ENCODE results near the gene NAPA. TPM values are rescaled to one million over a fixed set of nuclear protein-coding genes. Genes with fewer than 3 reads are reported as not detected.

The NAPA gene
- 74.0 TPM for polyA plus RNA-seq (2012; ENCODE audit: low read depth, missing spikeins)

DNA sequence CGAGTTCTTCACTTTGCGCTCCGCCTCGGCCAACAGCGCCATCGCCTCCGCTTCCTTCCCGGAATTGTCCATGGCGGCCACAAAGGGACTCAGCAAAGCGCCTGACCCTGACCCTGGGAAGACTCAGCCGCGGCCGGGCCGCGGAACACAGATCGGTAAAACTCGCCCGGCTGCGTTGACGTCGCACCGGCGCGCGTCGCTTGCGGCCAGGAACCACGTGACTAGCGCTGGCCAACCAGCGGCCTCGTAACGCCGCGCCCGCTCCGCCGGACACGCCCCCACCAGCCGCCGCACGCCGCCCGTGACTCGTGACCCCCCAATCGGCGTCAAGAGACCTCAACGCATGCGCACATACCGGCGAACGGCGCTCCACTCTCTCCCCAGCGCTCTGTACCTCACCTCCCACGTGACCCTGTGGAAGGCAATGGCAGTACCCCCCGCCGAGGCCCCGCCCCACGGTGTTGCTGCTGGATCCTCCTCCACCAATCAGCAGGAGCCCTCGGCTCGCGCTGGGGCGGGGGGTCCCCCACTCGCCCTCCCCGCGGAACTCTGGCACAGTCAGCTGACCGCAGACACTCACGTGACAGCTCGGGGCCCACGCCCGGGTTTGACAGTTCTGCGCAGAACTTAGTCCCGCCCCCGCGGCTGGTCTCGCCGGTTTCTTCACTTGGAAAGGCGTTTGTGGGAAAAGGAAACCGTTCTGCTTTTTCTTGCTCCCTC is at the start of gene NAPA:
TSS of gene NAPA (minus strand) at position 195 of the 720 bp plus-strand sequence. CDS start at position 72, 123 bp downstream.
- FAIRE-seq = peak; percentile 98
- DNase-seq (ENCODE audit: insufficient read length, low spot score) = peak; percentile 97
- peak; percentile 90 for TF ChIP-seq POLR2A (IDR thresholded peaks at IDR 0.05; ENCODE audit: low read depth, low read length)
- TF ChIP-seq PAX5 (IDR thresholded peaks at IDR 0.05; ENCODE audit: insufficient read depth, low read length, severe bottlenecking) = no peak
- no peak; the same call in 1 of the 2 replicates for TF ChIP-seq POU2F2 (IDR thresholded peaks at IDR 0.05; ENCODE audit: low read depth, low read length)
- peak; percentile 72 for TF ChIP-seq TAF1 (IDR thresholded peaks at IDR 0.05; ENCODE audit: low read depth, low read length)
- TF ChIP-seq POLR2AphosphoS5 (IDR thresholded peaks at IDR 0.05; ENCODE audit: low read depth, low read length) = peak; percentile 84
- TF ChIP-seq SPI1 (IDR thresholded peaks at IDR 0.05; ENCODE audit: low read depth, low read length) = peak; percentile 13; the same call in 1 of the 2 replicates

DNA sequence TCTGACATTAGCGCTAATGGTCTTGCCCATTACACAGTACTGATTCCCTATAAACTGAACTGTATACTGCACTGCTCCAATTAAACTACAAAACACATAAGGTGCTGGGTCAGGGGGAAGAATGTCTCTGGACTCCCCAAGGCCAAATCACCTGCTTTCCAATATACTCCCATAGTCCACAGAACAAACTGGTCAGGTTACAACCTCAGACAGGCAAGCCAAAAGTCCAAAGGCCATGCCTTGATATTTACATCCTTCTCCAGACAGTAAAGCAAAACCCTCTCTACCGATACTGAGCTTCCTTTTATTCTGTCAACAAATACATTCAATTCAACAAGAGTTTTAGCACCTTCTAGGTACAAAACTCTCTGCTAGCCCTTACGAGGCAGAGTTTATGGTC is 49.2 kb upstream of the NAPA start:
- no peak for FAIRE-seq

DNA sequence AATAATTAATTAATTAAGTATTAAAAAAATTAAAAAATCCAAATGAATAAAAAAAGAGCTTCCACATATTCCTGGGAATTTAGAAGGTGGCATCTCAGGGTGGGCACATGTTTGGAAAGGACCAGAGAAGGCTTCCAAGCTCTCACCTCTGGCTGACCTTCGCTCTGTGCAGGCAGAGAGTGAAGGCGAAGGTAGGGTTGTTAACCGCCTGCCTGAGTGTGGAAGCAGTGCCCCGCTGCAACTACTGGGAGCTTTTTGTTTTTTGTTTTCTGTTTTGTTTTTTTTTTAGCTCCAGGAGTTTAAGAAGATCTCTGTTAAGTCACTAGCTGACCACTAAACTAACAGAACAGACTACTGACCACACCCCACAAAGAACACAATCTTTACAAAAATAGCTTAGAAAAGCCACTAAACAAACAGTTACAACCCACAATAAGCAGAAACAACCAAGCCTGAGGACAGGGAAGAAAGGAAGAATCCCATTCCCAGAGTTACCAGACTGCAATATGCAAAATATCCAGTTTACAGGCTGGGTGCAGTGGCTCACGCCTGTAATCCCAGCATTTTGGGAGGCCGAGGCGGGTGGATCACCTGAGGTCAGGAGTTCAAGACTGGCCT is 46.7 kb upstream of the NAPA start:
- FAIRE-seq (no peak), DNase-seq (ENCODE audit: insufficient read length, low spot score) (no peak)
- TF ChIP-seq POLR2A (IDR thresholded peaks at IDR 0.05; ENCODE audit: low read depth, low read length) (no peak), PAX5 (IDR thresholded peaks at IDR 0.05; ENCODE audit: insufficient read depth, low read length, severe bottlenecking) (no peak), SPI1 (IDR thresholded peaks at IDR 0.05; ENCODE audit: low read depth, low read length) (no peak), POU2F2 (IDR thresholded peaks at IDR 0.05; ENCODE audit: low read depth, low read length) (no peak), POLR2AphosphoS5 (IDR thresholded peaks at IDR 0.05; ENCODE audit: low read depth, low read length) (no peak), TAF1 (IDR thresholded peaks at IDR 0.05; ENCODE audit: low read depth, low read length) (no peak)

More for the DNA sequence above, 49.2 kb upstream of the NAPA start:
- DNase-seq (ENCODE audit: insufficient read length, low spot score) = no peak
- TF ChIP-seq SPI1 (IDR thresholded peaks at IDR 0.05; ENCODE audit: low read depth, low read length) = no peak
- no peak for TF ChIP-seq PAX5 (IDR thresholded peaks at IDR 0.05; ENCODE audit: insufficient read depth, low read length, severe bottlenecking)
- no peak for TF ChIP-seq TAF1 (IDR thresholded peaks at IDR 0.05; ENCODE audit: low read depth, low read length)
- TF ChIP-seq POLR2A (IDR thresholded peaks at IDR 0.05; ENCODE audit: low read depth, low read length) = no peak
- TF ChIP-seq POU2F2 (IDR thresholded peaks at IDR 0.05; ENCODE audit: low read depth, low read length) = no peak
- TF ChIP-seq POLR2AphosphoS5 (IDR thresholded peaks at IDR 0.05; ENCODE audit: low read depth, low read length) = no peak

DNA sequence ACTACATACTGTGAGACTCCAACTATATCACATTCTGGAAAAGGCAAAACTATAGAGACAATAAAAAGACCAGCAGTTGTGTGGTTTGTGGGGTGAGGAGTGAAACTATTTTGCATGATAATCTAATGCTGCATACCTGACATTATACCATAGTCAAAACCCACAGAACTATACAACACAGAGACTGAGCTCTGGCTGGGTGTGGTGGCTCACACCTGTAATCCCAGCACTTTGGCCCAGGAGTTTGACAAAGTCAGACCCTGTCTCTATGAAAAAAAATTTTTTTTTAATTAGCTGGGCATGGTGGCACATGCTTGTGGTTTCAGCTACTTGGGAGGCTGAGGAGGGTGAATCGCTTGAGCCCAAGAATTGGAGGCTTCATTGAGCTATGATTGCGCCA is 46.1 kb upstream of the NAPA start:
- FAIRE-seq (peak; percentile 43), DNase-seq (ENCODE audit: insufficient read length, low spot score) (no peak)
- TF ChIP-seq PAX5 (IDR thresholded peaks at IDR 0.05; ENCODE audit: insufficient read depth, low read length, severe bottlenecking) (no peak), TAF1 (IDR thresholded peaks at IDR 0.05; ENCODE audit: low read depth, low read length) (no peak), POLR2AphosphoS5 (IDR thresholded peaks at IDR 0.05; ENCODE audit: low read depth, low read length) (no peak), SPI1 (IDR thresholded peaks at IDR 0.05; ENCODE audit: low read depth, low read length) (no peak), POLR2A (IDR thresholded peaks at IDR 0.05; ENCODE audit: low read depth, low read length) (no peak)

DNA sequence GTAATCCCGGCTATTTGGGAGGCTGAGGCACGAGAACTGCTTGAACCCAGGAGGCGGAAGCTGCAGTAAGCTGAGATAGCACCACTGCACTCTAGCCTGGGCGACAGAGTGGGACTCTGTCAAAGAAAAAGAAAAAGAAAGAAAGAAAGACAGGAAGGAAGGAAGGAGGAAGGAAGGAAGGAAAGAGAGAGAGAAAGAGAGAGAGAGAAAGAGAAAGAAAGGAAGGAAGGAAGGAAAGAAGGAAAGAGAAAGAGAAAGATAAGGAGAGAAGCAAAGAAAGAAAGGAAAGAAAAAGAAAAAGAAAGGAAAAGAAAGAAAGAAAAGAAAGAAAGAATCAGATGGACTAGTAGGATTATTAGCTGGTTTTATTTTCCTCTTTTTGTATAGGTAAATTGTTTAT is 35.3 kb upstream of the NAPA start:
- TF ChIP-seq POU2F2 (IDR thresholded peaks at IDR 0.05; ENCODE audit: low read depth, low read length) = no peak
- no peak for TF ChIP-seq TAF1 (IDR thresholded peaks at IDR 0.05; ENCODE audit: low read depth, low read length)
- no peak for TF ChIP-seq PAX5 (IDR thresholded peaks at IDR 0.05; ENCODE audit: insufficient read depth, low read length, severe bottlenecking)
- no peak for TF ChIP-seq POLR2AphosphoS5 (IDR thresholded peaks at IDR 0.05; ENCODE audit: low read depth, low read length)
- no peak for TF ChIP-seq POLR2A (IDR thresholded peaks at IDR 0.05; ENCODE audit: low read depth, low read length)
- no peak for TF ChIP-seq SPI1 (IDR thresholded peaks at IDR 0.05; ENCODE audit: low read depth, low read length)
- no peak for FAIRE-seq
- DNase-seq (ENCODE audit: insufficient read length, low spot score) = no peak

DNA sequence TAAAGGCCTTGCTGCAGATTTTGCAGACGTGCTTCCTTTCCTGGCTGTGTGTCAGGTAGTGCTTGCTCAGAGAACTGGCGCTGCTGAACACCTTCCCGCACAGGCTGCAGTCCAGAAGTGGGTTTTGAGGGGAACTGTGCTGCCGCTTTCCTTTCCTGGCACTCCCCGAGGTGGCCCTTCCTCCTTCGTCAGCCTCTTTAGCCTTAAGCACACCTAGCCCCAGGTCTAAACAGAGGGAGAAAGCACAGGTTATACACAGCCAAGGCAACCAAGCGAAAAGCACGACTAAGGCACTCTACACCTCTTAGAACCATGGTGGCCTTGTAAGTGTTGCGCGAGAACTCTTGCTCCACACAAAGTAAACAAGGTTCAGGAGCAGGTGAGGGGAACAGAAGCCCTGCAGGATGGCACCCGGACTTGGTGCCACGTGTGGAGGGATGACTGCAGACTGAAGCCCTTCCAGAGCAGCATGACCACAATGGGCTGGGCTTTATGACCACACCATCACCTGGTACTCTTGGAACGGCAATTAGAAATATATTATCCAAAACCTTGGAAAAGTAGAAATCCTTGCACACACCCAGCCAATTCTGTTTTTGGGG is 34.5 kb upstream of the NAPA start:
- DNase-seq (ENCODE audit: insufficient read length, low spot score) (no peak), FAIRE-seq (no peak)
- TF ChIP-seq SPI1 (IDR thresholded peaks at IDR 0.05; ENCODE audit: low read depth, low read length) = no peak
- no peak for TF ChIP-seq TAF1 (IDR thresholded peaks at IDR 0.05; ENCODE audit: low read depth, low read length)
- TF ChIP-seq PAX5 (IDR thresholded peaks at IDR 0.05; ENCODE audit: insufficient read depth, low read length, severe bottlenecking) = no peak
- TF ChIP-seq POU2F2 (IDR thresholded peaks at IDR 0.05; ENCODE audit: low read depth, low read length) = no peak
- TF ChIP-seq POLR2A (IDR thresholded peaks at IDR 0.05; ENCODE audit: low read depth, low read length) = no peak
- no peak for TF ChIP-seq POLR2AphosphoS5 (IDR thresholded peaks at IDR 0.05; ENCODE audit: low read depth, low read length)

DNA sequence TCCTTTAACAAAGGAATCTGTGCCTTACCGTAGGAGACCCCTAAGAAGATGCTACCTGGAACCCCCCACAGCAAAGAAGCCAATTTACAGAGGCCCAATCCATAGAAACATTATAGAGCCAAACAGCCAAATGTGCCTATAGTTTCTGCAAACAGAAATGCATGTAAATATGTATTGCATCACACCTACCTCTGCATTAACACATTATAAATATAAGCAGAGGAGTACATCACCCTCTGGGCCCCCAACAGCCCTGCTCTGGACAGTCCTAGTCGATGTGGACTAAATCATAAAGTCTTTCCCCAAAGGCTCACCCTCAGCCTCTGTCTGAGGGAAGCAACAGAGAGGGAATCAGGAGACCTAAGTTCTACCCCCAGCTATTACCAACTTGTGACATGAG is 32.3 kb upstream of the NAPA start:
- TF ChIP-seq SPI1 (IDR thresholded peaks at IDR 0.05; ENCODE audit: low read depth, low read length) = no peak
- TF ChIP-seq POLR2A (IDR thresholded peaks at IDR 0.05; ENCODE audit: low read depth, low read length) = no peak
- no peak for TF ChIP-seq POU2F2 (IDR thresholded peaks at IDR 0.05; ENCODE audit: low read depth, low read length)
- no peak for TF ChIP-seq PAX5 (IDR thresholded peaks at IDR 0.05; ENCODE audit: insufficient read depth, low read length, severe bottlenecking)
- TF ChIP-seq POLR2AphosphoS5 (IDR thresholded peaks at IDR 0.05; ENCODE audit: low read depth, low read length) = no peak
- FAIRE-seq (no peak), DNase-seq (ENCODE audit: insufficient read length, low spot score) (no peak)

DNA sequence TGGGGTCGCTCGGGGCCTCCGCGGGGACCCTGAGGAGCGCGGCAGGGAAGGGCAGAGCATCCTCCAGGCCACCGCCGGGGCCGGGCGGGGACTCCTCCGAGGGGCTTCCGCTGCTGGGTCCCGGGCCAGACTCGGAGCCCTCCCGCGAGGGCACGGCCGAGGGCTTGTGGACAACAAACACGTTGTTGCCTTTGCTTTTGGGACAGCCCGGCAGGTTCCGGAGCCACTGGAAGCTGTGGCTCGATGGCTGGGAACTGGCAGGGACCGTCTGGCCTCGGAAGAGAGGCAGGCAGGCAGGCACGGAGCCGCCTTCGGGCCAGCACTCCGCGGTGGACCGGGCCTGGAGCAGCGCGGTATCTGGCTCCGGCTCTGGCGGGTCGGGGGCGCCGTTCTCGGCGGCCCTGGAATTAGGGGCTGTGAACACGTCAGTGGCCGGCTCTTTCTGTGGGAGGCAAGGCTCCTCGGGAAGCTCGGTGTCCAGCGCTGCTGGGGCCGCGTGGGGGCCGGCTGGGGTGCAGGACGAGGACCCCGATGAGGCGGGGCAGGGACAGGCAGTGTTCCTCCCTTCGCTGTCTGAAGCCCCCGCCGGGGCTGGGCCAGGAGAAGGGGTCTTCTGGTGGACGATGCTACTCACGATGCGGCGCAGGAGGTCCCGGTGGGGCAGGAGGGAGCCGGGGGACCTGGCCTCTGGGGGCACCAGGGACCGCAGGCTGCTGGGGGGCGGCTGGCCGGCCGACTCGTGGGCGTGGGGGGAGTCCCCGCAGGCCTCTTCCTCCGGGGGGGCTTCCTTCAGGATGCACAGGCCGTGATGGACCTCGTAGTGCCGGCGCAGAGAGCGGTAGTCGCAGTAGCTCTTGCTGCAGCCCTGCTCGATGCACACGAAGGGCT is 30.4 kb upstream of the NAPA start:
- FAIRE-seq = no peak
- DNase-seq (ENCODE audit: insufficient read length, low spot score) = no peak
- TF ChIP-seq PAX5 (IDR thresholded peaks at IDR 0.05; ENCODE audit: insufficient read depth, low read length, severe bottlenecking) (no peak), POLR2AphosphoS5 (IDR thresholded peaks at IDR 0.05; ENCODE audit: low read depth, low read length) (no peak), POU2F2 (IDR thresholded peaks at IDR 0.05; ENCODE audit: low read depth, low read length) (no peak), POLR2A (IDR thresholded peaks at IDR 0.05; ENCODE audit: low read depth, low read length) (no peak), TAF1 (IDR thresholded peaks at IDR 0.05; ENCODE audit: low read depth, low read length) (no peak), SPI1 (IDR thresholded peaks at IDR 0.05; ENCODE audit: low read depth, low read length) (no peak)
